Keratinocyte (primary cell): Measurements from ENCODE around the gene DOK4. TPM values are rescaled to one million over a fixed set of nuclear protein-coding genes. Genes with fewer than 3 reads are reported as not detected.

Experiments
- DNase-seq: peaks from one replicate; pipeline ENCODE4 v3.0.0-alpha.2; 2011; ENCODE audit warnings: low read depth, missing footprints, low spot score
- FAIRE-seq: peaks from 2 replicates; lab custom pipeline; 2011; peaks lifted over from hg19 to GRCh38; lab: Jason Lieb, UNC
- H2AFZ ChIP-seq: 2 replicates; pipeline ENCODE4 v1.6.0; 2012; ENCODE audit warnings: low read length, control low read depth, inconsistent platforms; ENCODE audit not compliant: control insufficient read depth
- H3K27ac ChIP-seq: 2 replicates; pipeline ENCODE4 v1.5.1; 2011; ENCODE audit warnings: low read length; ENCODE audit not compliant: control insufficient read depth, insufficient read depth
- H3K27me3 ChIP-seq: 3 replicates; pipeline ENCODE4 v1.6.0; 2011; ENCODE audit warnings: low read length; ENCODE audit not compliant: control insufficient read depth, insufficient read depth; ENCODE audit errors: extremely low read depth
- H3K36me3 ChIP-seq, 2 experiments: 2 replicates in 1 of 2; 3 replicates in 1 of 2; pipeline ENCODE4 v1.5.1; 2011; ENCODE audit warnings: low read length in 2 of 2, mild to moderate bottlenecking in 1 of 2; ENCODE audit not compliant: control insufficient read depth in 2 of 2, insufficient read depth in 2 of 2; ENCODE audit errors: extremely low read depth in 1 of 2
- H3K4me1 ChIP-seq: 3 replicates; pipeline ENCODE4 v1.5.1; 2011; ENCODE audit warnings: low read length; ENCODE audit not compliant: control insufficient read depth, insufficient read depth; ENCODE audit errors: extremely low read depth
- H3K4me2 ChIP-seq: 3 replicates; pipeline ENCODE4 v1.6.0; 2011; ENCODE audit warnings: low read depth, low read length; ENCODE audit not compliant: control insufficient read depth, insufficient read depth; ENCODE audit errors: extremely low read depth
- H3K4me3 ChIP-seq, 3 experiments: fragments of 200-600 bp in 1 of 3; sonication (generic) in 1 of 3; 2 replicates in 2 of 3; 3 replicates in 1 of 3; pipeline ENCODE4 v1.5.1; 2011 to 2016; ENCODE audit warnings: low read length in 3 of 3, mild to moderate bottlenecking in 3 of 3, control low read depth in 2 of 3, inconsistent platforms in 1 of 3, low read depth in 1 of 3, mixed read lengths in 1 of 3, mixed run types in 1 of 3, moderate library complexity in 1 of 3; ENCODE audit not compliant: control insufficient read depth in 2 of 3, insufficient read depth in 2 of 3; ENCODE audit errors: extremely low read depth in 1 of 3
- H3K79me2 ChIP-seq: 2 replicates; pipeline ENCODE4 v1.6.0; 2012; ENCODE audit warnings: low read length; ENCODE audit not compliant: control insufficient read depth, insufficient read depth
- H3K9ac ChIP-seq: 3 replicates; pipeline ENCODE4 v1.6.0; 2011; ENCODE audit warnings: low read length; ENCODE audit not compliant: control insufficient read depth, insufficient read depth; ENCODE audit errors: extremely low read depth
- H3K9me1 ChIP-seq: 3 replicates; pipeline ENCODE4 v1.6.0; 2011; ENCODE audit warnings: low read length; ENCODE audit not compliant: control insufficient read depth, insufficient read depth; ENCODE audit errors: extremely low read depth
- H3K9me3 ChIP-seq: 2 replicates; pipeline ENCODE4 v1.5.1; 2012; ENCODE audit warnings: low read depth, low read length; ENCODE audit not compliant: control insufficient read depth
- H4K20me1 ChIP-seq: 3 replicates; pipeline ENCODE4 v1.6.0; 2011; ENCODE audit warnings: low read length; ENCODE audit not compliant: control insufficient read depth, insufficient read depth; ENCODE audit errors: extremely low read depth
- CTCF ChIP-seq, 3 experiments: IDR thresholded peaks in 1 of 3; conservative IDR thresholded peaks in 1 of 3; optimal IDR thresholded peaks in 1 of 3; 2 replicates in 2 of 3; 3 replicates in 1 of 3; pipeline versions ENCODE3 to v1.5.1; 2011; ENCODE audit warnings: low read length in 3 of 3, mild to moderate bottlenecking in 3 of 3, moderate library complexity in 2 of 3, control low read depth in 1 of 3, inconsistent platforms in 1 of 3; ENCODE audit not compliant: insufficient read depth in 2 of 3; ENCODE audit errors: extremely low read depth in 1 of 3
- EZH2 ChIP-seq: IDR thresholded peaks from one replicate; pipeline ENCODE4 v1.6.1; 2012; ENCODE audit warnings: inconsistent platforms, mild to moderate bottlenecking, low read length, moderate library complexity
- dilution Hi-C: fragments of 300-500 bp; cut with MboI; formaldehyde crosslinking; loops from one replicate; pipeline ENCODE4 v1.7.0; 2020; ENCODE audit warnings: low sequenced_read_pairs; ENCODE audit not compliant: extremely low pct_ligation_motif_present
- polyA plus RNA-seq, 5 experiments: library from polyadenylated mRNA; depleted of rRNA in 3 of 5; stranded (reverse) in 3 of 5; stranded (forward) in 1 of 5; unstranded in 1 of 5; fragments of >200 nt; gene quantifications; 1 replicate in 1 of 5; 2 replicates in 3 of 5; 3 replicates in 1 of 5; pipeline versions ENCODE4 v1.2.1 to v1.2.3, GENCODE V29; 2011 to 2012; ENCODE audit warnings: missing spikeins in 2 of 5, low read depth in 1 of 5, low replicate concordance in 1 of 5

The DOK4 gene
- polyA plus RNA-seq, 1 donor (not counting 4 experiments of a cell fraction or from before 2014, with no cell fraction given), result 17.6 TPM

GRCh38 chr16:57432505-57432904, 53.8 kb downstream of the DOK4 start:
- H4K20me1 ChIP-seq, result no peaks in the 10 kb centered on the region
- no peaks in the 10 kb centered on the region for H3K9me3 ChIP-seq
- DNase-seq, result no peak
- no peak for FAIRE-seq
- H3K4me1 ChIP-seq, result no peaks in the 10 kb centered on the region
- no peak overlapping the region for H3K27ac ChIP-seq
- H3K27me3 ChIP-seq, result no peaks in the 10 kb centered on the region
- no peaks in the 10 kb centered on the region for H3K9me1 ChIP-seq
- H3K9ac ChIP-seq, result no peak overlapping the region
- no peak overlapping the region for H2AFZ ChIP-seq
- no peak overlapping the region for H3K4me2 ChIP-seq
- peaks cover 44 to 46% of the 10 kb centered on the region in 2 experiments for H3K36me3 ChIP-seq
- dilution Hi-C loops, result no loop called here
- no peaks in the 10 kb centered on the region for H3K79me2 ChIP-seq
- H3K4me3 ChIP-seq, result no peak overlapping the region
- TF ChIP-seq CTCF (optimal IDR thresholded peaks at IDR 0.05 in 1 of 3, IDR thresholded peaks at IDR 0.05 in 1 of 3, conservative IDR thresholded peaks at IDR 0.05 in 1 of 3; ENCODE audit: extremely low read depth in 1 of 3, insufficient read depth in 2 of 3, low read length in 3 of 3), result no peak
- no peak for TF ChIP-seq EZH2

- peaks cover 46 to 48% of the 10 kb centered on the region in 2 experiments for H3K36me3 ChIP-seq
These were observed 55.3 kb downstream of the DOK4 start for GRCh38 chr16:57430955-57431354.

More at GRCh38 chr16:57430955-57431354, 55.3 kb downstream of the DOK4 start:
- dilution Hi-C loops, result no loop called here
- Histone ChIP-seq H3K27me3 (no peaks in the 10 kb centered on the region), H3K4me2 (no peak overlapping the region), H3K4me1 (no peaks in the 10 kb centered on the region), H3K27ac (no peak overlapping the region), H3K4me3 (no peak overlapping the region), H3K9me1 (no peaks in the 10 kb centered on the region), H2AFZ (no peak overlapping the region), H3K9me3 (no peaks in the 10 kb centered on the region), H4K20me1 (no peaks in the 10 kb centered on the region), H3K79me2 (no peaks in the 10 kb centered on the region), H3K9ac (no peak overlapping the region)
- no peak for TF ChIP-seq EZH2
- no peak for TF ChIP-seq CTCF (optimal IDR thresholded peaks at IDR 0.05 in 1 of 3, IDR thresholded peaks at IDR 0.05 in 1 of 3, conservative IDR thresholded peaks at IDR 0.05 in 1 of 3; ENCODE audit: extremely low read depth in 1 of 3, insufficient read depth in 2 of 3, low read length in 3 of 3)
- FAIRE-seq (no peak), DNase-seq (no peak)
